Body of pancreas (tissue), 4 donors: ENCODE results near the gene BMPR1B.

Experiments
- CTCF ChIP-seq, 7 experiments: fragments of 450-650 bp in 4 of 7; fragments of 200-600 bp in 3 of 7; sonication (generic) in 3 of 7; IDR thresholded peaks; one replicate each; pipeline ENCODE4 v1.5.1; 2016 to 2019; ENCODE audit warnings: antibody characterized with exemption in 7 of 7
- POLR2A ChIP-seq, 3 donors: fragments of 450-650 bp; IDR thresholded peaks; one replicate each; pipeline ENCODE4 v1.6.1; 2016; ENCODE audit warnings: antibody characterized with exemption in 3 of 3, mild to moderate bottlenecking in 2 of 3

- TF ChIP-seq POLR2A (IDR thresholded peaks at IDR 0.05): no peak
- TF ChIP-seq CTCF (IDR thresholded peaks at IDR 0.05): no peak
These were observed 348.7 kb downstream of the BMPR1B start for GRCh38 chr4:95106408-95106928.
